Stimulated activated CD4-positive, alpha-beta T cell treated with anti-CD3 and anti-CD28 coated beads, Interleukin-15, amount 100 ng/mL, for 1 hour (primary cell): Measurements from ENCODE around the gene SPNS1.
"Not testable (repeated sequence)": the region's sequence is repeated elsewhere in the genome, so short reads cannot be mapped to it uniquely, and the experiment has no call there.

Experiments
- DNase-seq, 2 donors: peaks; one replicate each; pipeline ENCODE4 v3.0.0-alpha.2; 2020; ENCODE audit warnings: low read depth in 1 of 2, low spot score in 1 of 2

SPNS1 gene, protein sequence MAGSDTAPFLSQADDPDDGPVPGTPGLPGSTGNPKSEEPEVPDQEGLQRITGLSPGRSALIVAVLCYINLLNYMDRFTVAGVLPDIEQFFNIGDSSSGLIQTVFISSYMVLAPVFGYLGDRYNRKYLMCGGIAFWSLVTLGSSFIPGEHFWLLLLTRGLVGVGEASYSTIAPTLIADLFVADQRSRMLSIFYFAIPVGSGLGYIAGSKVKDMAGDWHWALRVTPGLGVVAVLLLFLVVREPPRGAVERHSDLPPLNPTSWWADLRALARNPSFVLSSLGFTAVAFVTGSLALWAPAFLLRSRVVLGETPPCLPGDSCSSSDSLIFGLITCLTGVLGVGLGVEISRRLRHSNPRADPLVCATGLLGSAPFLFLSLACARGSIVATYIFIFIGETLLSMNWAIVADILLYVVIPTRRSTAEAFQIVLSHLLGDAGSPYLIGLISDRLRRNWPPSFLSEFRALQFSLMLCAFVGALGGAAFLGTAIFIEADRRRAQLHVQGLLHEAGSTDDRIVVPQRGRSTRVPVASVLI

DNA sequence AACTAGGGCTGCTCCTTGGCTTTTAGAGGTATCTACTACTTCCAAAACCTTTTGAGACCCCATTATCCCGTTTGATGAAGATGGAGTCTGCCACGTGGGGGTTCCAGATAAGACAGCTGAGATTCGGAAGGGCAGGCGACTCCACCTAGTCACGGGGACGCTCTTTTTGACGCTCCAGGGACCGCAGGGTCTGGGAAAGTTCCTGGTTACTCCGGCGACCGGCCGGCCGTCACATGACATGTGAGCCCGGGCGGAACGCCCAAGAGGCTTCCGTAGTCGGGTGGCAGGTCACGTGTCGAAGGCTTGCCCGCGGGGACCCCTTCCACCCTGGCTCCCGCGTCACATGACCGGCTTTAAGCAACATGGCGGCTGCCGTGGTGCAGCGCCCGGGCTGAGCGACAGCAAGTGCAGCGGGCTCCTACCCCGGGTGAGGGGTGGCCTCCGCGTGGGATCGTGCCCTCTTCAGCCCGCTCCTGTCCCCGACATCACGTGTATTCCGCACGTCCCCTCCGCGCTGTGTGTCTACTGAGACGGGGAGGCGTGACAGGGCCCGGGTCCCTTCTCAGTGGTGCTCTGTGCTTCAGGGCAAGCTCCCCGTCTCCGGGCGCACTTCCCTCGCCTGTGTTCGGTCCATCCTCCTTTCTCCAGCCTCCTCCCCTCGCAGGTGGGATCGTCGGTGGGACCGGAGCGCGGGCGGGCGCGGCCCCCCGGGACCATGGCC, at the start of gene SPNS1:
SPNS1 (plus strand) TSS at position 342 of the 721 bp plus-strand sequence; CDS start at position 716, 374 bp downstream.
- DNase-seq = peak; percentile 82 to 85

DNA sequence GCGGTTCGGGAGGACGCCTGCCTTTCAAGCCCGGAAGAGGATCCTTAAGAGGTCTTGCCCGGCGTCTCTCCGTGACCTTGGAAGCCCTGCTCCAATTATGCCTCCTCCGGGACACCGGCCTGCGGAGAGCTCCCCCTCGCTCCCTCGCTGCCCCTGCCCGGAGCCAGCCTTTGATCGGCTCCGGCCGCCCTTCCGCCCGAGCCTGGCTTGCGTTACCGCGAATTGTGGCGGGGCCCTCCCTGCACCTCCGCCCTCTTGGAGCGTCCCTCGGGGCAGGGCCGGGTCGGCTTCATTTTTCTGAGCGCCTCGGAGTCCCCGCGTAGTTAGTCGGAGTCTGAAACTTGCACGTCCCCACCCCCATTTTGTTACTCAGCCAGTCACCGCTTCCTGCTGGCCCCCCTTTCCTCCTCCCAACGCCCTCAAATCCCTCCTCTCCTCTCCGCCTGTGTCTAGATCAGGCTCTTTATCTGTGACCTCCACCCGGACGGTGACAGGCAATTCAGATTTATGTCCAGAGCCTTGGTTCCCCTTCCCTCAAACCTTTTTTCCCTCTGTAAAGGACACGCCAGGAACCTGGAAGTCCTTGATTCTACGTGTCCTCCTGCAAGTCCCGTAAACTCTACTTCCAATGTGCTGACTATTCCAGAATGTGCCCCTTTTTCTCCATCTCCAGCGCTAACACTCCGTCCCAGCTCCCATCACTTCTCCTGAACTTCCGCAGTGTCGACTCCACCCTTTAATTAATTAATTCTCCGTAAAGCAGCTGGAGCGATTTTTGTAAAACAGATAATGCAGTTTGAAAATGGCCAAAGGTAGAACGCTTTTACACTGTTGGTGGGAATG, 49.0 kb upstream of the SPNS1 start:
- DNase-seq = peak; percentile 59 to 63

DNA sequence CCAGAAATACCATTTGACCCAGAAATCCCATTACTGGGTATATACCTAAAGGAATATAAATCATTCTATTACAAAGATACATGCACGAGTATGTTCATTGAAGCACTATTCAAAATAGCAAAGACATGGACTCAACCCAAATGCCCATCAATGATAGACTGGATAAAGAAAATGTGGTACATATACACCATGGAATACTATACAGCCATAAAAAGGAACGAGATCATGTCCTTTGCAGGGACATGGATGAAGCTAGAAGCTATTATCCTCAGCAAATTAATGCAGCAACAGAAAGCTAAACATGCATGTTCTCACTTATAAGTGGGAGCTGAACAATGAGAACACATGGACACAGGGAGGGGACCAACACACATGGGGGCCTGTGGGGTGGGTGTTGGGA, 48.3 kb upstream of the SPNS1 start:
- DNase-seq = not testable (repeated sequence)

DNA sequence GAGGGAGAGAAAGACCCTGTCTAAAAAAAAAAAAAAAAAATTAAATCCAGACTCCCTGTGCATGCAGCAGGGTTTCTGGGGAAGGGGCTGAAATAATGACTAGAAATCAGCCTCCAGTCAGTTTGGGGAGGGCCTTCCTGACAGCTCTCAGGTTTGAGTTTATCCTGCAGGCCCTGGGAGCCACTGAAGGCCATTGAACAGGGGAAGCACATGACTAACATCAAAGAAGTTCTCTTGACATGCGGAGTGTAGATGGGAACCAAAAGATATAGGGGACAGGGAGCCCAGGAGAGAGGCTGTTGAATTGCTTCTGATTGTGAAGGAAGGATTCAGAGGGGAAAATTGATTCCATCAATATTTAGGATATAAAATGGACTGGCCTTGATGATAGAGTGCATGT, 46.8 kb upstream of the SPNS1 start:
- no peak for DNase-seq

DNA sequence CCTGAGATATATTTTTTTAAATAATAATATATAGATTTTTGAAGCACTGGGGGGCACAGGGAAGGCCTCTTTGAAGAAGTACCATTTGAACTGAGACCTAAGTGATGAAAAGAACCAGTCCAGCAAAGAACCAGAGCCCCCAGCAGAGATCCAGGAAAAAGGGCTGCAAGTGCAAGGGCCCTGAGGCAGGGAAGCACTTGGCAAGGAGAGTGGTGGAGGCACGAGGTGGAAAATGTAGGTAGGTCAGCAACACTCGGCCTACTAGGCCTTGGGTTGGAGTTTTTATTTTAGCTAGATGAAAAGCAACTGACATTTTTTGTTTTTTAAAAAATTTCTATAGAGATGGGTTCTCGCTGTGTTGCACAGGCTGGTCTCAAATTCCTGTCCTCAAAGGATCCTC, 44.4 kb upstream of the SPNS1 start:
- no peak for DNase-seq

DNA sequence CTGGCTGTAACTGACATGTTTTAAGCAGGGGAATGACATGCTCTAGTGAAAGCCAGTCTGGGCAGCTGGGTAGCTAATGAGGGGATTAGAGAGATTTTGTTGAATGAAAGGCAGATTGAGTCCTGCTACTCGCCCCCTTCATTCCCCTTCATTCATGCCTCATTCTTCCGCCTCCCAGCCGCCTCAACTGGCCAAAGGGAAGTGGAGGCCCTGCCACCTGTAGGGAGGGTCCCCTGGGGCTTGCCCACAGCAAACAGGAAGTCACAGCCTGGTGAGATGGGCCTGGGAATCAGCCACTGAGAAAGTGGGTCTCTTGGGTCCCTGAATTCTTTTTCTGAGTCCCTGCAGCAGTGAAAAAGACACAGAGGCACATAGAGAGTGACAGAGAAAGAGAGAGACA, 43.9 kb upstream of the SPNS1 start:
- no peak for DNase-seq

DNA sequence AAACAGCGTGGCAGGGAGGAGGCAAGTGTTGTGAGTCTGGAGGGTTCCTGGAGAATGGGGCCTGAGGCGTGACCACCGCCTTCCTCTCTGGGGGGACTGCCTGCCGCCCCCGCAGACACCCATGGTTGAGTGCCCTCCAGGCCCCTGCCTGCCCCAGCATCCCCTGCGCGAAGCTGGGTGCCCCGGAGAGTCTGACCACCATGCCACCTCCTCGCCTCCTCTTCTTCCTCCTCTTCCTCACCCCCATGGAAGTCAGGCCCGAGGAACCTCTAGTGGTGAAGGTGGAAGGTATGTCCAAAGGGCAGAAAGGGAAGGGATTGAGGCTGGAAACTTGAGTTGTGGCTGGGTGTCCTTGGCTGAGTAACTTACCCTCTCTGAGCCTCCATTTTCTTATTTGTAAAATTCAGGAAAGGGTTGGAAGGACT, 42.8 kb upstream of the SPNS1 start, which contains the start of gene CD19:
CD19 (plus strand) TSS at position 171 of the 425 bp plus-strand sequence; CDS start at position 201, 30 bp downstream.
- no peak for DNase-seq

DNA sequence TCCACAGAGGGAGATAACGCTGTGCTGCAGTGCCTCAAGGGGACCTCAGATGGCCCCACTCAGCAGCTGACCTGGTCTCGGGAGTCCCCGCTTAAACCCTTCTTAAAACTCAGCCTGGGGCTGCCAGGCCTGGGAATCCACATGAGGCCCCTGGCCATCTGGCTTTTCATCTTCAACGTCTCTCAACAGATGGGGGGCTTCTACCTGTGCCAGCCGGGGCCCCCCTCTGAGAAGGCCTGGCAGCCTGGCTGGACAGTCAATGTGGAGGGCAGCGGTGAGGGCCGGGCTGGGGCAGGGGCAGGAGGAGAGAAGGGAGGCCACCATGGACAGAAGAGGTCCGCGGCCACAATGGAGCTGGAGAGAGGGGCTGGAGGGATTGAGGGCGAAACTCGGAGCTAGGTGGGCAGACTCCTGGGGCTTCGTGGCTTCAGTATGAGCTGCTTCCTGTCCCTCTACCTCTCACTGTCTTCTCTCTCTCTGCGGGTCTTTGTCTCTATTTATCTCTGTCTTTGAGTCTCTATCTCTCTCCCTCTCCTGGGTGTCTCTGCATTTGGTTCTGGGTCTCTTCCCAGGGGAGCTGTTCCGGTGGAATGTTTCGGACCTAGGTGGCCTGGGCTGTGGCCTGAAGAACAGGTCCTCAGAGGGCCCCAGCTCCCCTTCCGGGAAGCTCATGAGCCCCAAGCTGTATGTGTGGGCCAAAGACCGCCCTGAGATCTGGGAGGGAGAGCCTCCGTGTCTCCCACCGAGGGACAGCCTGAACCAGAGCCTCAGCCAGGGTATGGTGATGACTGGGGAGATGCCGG, 42.0 kb upstream of the SPNS1 start:
- no peak for DNase-seq

DNA sequence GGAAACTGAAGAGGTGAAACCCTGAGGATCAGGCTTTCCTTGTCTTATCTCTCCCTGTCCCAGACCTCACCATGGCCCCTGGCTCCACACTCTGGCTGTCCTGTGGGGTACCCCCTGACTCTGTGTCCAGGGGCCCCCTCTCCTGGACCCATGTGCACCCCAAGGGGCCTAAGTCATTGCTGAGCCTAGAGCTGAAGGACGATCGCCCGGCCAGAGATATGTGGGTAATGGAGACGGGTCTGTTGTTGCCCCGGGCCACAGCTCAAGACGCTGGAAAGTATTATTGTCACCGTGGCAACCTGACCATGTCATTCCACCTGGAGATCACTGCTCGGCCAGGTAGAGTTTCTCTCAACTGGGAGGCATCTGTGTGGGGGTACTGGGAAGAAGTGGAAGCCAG, 41.4 kb upstream of the SPNS1 start:
- no peak for DNase-seq

DNA sequence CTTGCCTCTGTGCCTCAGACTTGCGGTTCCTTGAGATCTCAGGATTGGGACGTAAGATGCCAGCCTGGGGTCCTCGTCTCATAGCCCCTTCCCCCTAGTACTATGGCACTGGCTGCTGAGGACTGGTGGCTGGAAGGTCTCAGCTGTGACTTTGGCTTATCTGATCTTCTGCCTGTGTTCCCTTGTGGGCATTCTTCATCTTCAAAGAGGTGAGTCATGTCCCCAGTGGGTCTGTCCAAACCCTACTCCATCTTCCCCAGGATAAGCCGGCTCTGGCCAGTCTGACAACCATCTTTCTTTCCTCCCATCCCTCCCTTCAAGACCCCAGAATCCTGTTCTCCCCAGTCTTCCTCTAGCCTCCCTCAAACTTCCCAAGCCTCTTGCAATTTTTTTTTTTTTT, 39.2 kb upstream of the SPNS1 start:
- DNase-seq = no peak

DNA sequence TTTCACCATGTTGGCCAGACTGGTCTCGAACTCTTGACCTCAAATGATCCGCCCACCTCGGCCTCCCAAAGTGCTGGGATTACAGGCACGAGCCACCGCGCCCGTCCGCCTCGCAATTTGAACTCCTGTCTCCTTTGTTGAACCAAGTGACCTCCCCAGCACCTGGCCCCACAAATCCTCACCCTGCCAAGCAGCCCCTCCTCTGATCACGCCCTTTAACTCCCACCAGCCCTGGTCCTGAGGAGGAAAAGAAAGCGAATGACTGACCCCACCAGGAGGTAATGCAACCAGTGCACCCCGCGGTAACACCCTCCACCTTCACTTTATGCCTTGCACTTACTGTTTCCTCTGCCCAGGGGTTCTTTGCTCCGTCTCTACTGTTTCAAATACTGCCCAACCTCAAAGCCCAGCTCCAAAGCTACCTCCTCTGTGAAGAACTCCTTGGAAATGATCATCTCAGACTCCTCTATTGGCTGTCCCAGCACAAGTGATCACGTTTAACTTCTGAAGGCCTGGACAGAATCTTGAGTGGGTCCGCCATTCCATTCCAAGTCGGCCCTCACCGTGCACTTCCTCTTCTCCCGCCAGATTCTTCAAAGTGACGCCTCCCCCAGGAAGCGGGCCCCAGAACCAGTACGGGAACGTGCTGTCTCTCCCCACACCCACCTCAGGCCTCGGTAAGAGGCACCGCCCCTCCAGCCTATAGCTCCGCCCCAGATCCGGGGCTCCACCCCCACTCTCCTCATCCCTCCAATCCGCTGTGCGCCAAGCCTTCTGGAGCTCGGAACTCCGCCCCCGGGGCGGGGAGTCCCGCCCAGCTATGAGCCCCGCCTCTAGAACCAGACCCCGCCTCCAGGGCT, 38.4 kb upstream of the SPNS1 start:
- DNase-seq = peak; percentile 70 to 79

DNA sequence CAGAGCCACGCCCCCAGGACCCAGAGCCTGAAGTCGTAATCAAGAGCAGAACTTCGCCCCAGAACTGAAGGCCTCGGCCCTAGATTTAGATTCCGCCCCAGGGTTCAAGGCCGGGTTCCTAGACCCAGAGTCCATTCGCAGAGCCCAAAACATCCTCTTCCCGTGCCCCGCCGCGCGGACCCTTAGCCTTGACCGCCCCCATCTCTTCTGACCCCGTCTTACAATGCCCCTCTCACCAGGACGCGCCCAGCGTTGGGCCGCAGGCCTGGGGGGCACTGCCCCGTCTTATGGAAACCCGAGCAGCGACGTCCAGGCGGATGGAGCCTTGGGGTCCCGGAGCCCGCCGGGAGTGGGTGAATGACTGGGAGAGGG, 37.8 kb upstream of the SPNS1 start:
- DNase-seq = no peak

DNA sequence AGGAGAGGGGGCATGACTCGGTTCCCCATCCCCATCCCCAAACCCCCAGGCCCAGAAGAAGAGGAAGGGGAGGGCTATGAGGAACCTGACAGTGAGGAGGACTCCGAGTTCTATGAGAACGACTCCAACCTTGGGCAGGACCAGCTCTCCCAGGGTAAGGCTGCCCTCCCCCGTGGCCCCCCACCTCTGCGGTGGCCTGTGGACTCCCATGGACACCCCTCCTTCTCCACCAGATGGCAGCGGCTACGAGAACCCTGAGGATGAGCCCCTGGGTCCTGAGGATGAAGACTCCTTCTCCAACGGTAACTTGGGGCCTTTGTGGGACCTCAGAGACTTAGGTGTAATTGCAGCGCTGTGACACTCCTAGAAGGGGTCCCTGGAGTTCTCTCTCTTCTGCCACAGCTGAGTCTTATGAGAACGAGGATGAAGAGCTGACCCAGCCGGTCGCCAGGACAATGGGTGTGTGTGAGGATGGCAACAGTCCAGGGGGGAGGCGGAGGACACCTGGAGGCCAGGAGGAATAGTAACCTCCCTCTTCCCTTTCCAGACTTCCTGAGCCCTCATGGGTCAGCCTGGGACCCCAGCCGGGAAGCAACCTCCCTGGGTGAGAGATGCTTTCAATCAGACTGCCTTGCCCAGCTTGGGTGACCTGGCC, 37.2 kb upstream of the SPNS1 start:
- DNase-seq = no peak

DNA sequence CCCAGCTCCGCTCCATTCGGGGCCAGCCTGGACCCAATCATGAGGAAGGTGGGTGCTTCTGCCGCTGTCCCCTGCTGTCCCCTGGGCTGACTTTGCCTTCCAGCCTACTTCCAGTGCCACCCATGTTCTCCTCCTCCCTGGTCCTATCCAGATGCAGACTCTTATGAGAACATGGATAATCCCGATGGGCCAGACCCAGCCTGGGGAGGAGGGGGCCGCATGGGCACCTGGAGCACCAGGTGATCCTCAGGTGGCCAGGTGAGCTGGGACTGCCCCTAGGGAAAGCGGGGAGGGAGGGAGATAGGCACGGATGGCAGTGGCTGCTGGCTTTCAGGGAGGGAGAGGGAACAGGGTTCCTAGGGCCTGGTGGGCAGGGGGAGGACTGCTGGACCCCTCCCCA, 35.9 kb upstream of the SPNS1 start:
- DNase-seq = no peak

DNA sequence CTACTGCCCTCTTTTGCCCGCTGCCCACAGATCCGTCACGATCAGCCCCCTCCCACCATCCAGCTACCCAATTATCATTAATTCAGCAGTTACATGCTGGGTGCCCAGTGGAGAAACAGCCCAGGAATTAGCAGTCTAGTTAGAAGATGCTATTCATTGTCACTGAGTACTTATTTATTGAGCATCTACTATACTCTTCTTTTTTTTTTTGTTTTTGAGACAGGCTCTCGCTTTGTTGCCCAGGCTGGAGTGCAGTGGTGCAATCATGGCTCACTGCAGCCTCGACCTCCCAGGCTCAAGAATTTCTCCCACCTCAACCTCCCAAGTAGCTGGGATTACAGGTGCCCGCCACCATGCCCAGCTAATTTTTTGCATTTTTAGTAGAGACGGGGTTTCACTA, 34.8 kb upstream of the SPNS1 start:
- not testable (repeated sequence) for DNase-seq

DNA sequence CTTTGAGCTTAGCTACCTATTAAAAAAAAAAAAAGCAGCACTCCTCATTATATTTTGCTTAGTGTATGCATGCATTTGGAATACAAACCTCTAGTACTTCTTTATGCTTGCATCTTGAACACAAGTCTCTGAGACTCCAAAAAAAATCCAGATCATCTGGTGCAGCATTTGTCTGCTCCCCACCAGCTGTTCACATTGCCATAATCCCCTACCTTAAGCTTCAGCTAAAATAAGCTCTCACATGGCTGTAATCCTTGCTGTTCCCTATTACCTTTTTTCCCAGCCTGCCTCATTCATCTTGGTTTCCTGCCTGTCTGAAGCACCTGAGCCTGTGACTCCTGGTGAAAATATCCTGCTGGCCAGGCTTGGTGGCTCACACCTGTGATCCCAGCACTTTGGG, 31.3 kb upstream of the SPNS1 start:
- DNase-seq = no peak

DNA sequence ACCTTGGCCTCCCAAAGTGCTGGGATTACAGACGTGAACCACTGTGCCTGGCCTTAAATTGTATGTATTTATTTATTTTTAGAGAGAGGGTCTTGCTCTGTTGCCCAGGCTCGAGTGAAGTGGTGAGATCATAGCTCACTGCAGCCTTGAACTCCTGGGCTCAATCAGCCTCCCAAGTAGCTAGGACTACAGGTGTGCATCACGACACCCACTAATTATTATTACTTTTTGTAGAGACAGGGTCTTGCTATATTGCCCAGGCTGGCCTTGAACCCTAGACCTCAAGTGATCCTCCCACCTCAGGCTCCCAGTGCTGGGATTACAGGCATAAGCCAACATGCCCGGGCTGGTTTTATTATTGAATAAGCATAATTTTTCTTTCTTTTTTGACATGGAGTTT, 27.9 kb upstream of the SPNS1 start:
- no peak for DNase-seq

DNA sequence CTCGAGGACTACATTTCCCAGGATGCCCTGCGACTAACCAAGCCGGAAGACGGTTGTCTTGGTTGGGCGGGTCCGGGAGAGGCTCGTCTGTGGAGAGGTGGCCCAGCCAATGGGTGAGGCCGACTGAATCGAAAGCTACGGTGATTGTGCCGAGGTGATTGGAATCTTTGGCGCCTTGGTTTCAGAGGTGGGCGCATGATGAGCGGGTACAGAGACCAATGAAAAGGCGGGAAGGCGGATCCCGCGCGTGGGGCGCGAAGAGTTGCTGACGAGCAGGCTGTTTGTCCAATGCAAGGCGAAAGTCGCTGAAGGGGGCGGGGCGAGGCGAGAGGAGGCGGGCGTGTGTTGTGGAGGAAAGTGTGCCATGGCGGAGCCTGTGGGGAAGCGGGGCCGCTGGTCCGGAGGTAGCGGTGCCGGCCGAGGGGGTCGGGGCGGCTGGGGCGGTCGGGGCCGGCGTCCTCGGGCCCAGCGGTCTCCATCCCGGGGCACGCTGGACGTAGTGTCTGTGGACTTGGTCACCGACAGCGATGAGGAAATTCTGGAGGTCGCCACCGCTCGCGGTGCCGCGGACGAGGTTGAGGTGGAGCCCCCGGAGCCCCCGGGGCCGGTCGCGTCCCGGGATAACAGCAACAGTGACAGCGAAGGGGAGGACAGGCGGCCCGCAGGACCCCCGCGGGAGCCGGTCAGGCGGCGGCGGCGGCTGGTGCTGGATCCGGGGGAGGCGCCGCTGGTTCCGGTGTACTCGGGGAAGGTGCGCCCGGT, 23.7 kb upstream of the SPNS1 start, which contains the start of gene NFATC2IP:
NFATC2IP (plus strand) TSS at position 290 of the 762 bp plus-strand sequence; CDS start at position 365, 75 bp downstream.
- DNase-seq = peak; percentile 99
